Renal cortex interstitium (tissue), 11 donors: ENCODE data around the gene PODN. TPM values are rescaled to one million over a fixed set of nuclear protein-coding genes. Genes with fewer than 3 reads are reported as not detected.

Source experiments
- DNase-seq, 11 donors: peaks; one replicate each; pipeline ENCODE4 v3.0.0-alpha.2; 2013; ENCODE audit warnings: low read depth in 9 of 11, low spot score in 4 of 11; ENCODE audit errors: extremely low read depth in 1 of 11
- polyA plus RNA-seq, 3 donors: library from polyadenylated mRNA; unstranded; fragments of 120-200 nt; gene quantifications; one replicate each; pipeline ENCODE4 v1.2.1, GENCODE V29; 2013; ENCODE audit not compliant: insufficient read length in 3 of 3

The PODN gene
- polyA plus RNA-seq, 3 donors = 1.1 to 2.6 (median 2.6) TPM

DNA sequence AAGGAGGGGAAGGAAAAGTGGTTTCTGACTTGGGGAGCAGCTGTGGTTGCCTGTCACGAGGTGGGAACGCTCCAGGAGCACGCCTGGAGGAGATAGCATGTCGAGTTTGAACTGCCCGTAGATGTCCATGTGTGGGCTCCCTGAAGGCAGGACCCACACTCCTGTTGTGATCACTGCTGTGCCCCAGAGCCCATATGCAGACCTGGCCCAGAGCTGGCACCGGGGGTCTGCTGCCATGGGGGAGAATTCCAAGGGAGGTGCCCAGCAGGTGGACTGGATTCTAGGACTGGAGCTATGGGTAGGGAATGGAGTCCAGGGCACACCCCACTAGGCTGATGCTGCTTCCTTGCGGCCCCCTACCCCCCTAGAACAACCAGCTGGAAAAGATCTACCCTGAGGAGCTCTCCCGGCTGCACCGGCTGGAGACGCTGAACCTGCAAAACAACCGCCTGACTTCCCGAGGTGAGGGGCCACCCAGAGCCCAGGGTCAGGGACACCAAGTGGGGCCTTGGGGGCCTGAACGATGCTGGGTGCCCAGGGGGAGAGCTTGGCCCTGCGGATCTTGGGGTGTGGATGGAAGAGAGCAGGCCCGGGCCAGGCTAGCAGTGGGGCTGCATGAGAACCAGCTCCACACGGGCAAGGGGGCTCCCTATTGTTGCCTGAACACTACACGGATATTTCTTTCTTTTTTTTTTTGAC lies 9.3 kb downstream of the PODN start:
- DNase-seq = no peak

DNA sequence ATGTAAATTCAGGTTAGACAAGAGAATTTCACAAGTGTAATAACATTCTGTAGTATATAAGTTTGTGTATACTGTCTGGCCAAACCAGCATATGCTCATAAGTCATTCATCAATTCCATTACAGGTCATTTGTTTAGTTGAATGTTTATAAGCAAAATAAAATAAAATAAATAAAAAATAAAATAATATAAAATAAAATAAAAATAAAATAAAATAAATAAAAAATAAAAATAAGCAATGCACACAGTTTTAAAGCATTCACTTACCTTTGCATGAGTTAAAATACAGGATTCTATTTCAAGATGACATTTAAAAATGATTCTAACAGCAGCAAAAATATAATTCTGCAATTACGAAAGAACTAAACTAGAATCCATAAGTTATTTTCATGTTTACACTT lies 9.9 kb downstream of the PODN start:
- DNase-seq = no peak

DNA sequence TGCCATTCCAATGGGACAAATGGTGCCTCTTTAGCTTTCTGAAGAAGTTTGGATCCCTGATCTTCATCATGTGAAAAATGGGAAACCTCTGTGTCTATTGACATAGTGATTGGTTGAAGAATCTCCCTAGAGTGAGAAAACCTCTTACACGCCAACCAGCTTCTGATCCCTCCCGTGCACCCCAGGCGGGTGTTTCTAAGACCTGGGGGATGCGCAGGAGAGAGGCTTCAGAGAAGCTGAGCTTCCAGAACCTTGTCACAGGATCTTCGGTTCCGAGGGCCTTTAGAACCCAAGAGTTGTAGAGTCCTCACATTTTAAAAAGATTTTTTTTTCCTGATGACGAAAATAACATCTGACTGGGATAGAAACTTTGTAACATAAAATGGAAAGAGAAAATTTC lies 11.3 kb downstream of the PODN start:
- DNase-seq = no peak

DNA sequence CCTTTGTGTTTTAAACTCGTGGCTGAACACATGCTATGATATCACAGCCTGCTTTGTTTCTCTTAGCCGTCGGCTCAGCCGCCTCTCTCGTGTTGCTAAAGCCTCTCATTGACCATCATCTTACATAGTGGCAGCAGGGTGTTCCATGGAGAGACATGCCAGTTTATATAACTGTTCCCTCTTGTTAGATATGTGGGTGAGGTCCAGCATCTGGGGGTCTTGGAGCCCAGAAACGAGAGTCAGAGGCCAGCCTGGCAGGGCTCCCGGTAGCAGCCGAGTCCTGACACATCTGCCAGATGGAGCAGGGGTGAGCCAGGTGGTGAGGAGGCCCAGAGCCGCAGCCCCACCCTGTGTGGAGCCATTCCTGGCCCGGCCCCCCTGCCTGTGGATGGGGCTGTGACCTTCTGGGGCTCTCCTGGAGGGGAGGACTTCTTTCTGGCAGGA lies 11.9 kb downstream of the PODN start:
- DNase-seq = no peak

DNA sequence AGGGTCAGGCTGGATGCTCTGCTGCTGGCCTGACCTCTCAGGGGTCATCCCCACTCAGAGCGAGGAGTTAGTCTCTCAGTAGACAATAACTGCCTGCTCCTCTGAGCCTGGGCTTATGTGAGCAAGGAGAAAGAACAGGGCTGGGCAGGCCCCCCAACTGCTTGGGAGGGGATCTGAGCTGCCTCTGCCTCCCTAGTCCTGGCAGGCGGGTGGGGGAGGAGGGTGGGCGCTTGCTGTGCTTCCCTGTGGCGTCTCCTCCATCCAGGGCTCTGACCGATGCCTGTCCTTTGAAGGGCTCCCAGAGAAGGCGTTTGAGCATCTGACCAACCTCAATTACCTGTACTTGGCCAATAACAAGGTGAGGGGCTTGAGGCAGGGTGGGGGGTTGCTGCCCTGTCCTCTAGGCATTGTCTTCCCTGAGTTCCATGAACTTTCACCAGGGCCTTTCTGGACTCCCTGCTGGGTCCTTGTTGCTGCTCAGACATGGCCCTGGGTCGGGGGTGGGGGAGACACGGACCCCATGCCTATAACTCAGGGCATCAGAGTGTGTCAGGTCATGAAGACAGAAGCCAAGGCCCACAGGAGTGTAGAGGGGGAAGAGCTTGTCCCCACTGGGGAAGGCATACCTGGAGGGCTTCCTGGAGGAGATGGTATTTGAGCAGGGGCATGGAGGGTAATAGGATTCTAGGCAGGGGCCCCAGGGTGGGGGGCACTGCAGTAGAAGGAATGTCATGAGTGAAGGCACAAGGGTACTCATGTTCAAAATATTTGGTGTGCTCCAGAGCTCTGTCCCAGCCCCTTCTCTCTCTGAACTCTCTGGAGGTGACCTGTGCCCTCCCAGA lies 12.5 kb downstream of the PODN start:
- DNase-seq = no peak

DNA sequence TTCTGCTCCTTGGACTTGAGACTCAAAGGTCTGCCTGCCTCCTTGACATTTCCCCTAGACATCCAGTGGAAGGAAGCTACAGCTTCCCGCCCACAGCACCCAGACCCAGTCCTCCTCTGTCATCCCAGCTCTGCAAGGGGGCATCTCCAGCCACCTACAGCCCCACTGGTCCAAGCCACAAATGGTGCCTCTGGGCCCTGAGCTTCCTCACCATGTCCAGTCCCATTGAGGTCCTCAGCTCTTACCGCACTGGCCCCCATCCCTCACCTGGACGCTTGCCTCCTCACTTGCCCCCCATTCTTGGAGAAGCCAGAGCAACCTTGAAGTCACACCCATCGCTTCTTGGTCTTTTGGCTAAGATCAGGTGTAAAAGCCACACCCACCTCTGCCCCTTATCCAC lies 13.2 kb downstream of the PODN start:
- no peak for DNase-seq

DNA sequence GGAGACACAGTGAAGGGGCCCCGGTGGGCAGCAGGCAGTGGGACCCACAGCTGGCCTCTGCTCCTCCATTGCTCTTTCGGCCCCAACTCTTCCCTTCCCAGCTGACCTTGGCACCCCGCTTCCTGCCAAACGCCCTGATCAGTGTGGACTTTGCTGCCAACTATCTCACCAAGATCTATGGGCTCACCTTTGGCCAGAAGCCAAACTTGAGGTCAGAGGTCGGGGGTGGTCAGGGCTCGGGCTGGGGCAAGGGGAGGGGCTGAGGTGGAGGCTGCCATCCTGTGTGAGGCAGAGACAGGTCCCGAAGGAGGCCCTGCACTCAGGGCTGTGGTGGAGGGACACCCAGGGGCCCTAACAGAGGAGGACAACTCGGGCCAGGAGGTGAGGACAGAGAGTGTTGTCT lies 13.7 kb downstream of the PODN start:
- no peak for DNase-seq

DNA sequence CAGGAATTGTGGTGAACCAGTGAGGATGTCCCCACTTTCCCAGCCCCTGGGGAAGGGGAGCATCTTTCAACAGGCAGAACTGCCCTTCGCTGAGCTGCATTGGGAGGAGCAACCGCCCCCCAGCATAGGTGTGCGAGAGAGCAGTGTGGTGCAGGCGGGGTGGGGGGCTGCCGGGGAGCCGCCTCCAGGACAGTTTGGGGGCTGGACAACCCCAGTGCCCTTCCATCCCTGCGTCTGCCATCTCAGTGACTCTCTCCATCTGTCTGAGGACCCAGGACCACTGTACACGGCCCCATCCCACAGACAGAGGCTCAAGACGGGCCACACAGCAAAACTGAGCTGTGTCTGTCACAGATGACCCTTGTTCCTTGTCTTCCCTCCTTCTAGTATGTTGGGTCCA lies 14.2 kb downstream of the PODN start:
- DNase-seq = no peak

DNA sequence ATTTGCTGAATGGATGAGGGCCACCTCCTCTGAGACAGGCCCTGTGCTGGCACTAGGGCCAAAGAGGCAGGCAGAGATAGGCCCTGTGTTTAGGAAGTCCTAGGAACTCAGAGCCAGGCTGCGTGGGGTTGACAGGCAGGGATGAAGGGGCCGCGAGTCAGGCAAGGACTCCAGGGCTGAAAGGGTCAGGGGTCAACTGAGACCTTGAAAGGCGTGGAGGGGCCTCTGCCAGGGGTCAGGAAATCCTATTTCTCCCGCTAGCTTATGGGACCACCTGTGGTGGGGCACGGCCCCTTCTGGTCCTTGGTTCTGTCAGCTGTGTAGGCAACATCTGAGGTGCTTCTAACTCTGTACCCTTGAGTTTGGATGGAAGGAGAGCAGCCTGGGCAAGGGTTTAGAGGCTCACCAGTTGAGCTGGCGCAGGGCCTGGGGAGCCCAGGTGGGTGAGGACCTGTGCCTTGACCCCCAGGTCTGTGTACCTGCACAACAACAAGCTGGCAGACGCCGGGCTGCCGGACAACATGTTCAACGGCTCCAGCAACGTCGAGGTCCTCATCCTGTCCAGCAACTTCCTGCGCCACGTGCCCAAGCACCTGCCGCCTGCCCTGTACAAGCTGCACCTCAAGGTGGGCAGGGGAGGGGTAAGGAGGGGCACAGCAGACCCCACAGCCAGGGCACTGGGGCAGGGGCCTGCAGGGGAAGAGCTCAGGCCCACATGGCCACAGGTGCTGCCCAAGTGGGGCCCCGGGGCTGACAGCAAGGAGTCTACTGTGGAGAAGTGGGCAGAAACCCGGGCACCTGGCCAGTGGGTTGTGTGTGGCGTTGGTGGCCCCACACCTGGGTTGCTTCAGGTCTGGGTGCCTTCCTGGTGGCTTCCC lies 14.9 kb downstream of the PODN start:
- no peak for DNase-seq

DNA sequence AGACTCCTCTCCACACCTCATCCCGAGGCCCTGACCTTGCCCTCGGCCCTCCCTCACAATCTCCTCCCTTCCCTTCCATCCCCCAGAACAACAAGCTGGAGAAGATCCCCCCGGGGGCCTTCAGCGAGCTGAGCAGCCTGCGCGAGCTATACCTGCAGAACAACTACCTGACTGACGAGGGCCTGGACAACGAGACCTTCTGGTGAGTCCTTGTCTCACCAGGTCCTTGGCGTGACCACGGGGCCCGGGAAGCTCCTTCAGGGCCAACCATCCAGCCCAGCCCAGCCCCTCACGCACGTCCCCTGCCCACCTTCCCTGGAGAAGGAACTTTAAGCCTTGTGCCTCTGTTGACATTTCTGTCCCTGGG lies 15.6 kb downstream of the PODN start:
- DNase-seq = no peak

DNA sequence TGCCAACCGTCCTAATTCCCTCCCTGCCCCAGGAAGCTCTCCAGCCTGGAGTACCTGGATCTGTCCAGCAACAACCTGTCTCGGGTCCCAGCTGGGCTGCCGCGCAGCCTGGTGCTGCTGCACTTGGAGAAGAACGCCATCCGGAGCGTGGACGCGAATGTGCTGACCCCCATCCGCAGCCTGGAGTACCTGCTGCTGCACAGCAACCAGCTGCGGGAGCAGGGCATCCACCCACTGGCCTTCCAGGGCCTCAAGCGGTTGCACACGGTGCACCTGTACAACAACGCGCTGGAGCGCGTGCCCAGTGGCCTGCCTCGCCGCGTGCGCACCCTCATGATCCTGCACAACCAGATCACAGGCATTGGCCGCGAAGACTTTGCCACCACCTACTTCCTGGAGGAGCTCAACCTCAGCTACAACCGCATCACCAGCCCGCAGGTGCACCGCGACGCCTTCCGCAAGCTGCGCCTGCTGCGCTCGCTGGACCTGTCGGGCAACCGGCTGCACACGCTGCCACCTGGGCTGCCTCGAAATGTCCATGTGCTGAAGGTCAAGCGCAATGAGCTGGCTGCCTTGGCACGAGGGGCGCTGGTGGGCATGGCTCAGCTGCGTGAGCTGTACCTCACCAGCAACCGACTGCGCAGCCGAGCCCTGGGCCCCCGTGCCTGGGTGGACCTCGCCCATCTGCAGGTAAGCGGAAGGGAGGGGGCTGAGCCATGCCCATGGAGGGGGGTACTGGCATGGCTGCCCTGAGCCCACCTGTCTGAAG lies 16.5 kb downstream of the PODN start:
- DNase-seq = no peak

DNA sequence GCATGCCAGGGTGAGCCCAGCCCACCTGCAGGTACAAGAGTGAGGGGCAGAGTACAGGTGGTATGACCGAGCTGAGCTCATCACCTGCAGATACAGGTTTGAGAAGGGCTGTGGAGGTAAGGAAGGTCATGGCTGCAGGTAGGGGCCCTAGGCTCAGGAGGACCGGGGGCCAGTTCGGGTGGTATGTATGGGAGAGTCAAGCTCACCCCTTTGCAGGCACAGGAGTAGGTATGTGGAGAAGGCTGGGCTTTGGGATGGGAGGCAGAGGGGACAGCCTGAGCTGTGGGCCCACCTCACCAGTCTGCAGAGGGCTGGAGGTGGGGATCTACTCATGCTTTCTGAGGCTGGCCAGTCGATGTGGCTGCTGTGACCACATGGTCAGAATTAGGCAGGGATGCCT lies 17.2 kb downstream of the PODN start:
- no peak for DNase-seq

DNA sequence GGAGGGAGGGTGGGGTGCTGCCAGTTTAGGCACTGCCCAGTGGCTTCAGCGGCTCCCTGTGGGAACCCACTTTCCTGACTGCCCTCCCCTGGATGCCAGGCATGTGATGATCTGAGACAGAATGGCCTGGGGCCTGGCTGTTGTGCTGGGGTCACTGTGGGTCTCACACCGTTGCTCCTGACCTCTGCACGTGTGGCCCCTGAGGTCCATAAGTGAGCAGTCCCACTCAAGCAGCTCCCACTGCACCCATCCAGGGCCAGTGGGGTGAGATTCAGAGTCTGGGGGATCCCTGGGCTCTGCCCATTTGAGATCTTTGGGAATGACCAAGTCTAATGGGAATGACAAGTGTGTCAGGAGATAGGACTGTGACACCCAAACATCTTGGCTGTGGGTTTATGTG lies 18.0 kb downstream of the PODN start:
- no peak for DNase-seq

DNA sequence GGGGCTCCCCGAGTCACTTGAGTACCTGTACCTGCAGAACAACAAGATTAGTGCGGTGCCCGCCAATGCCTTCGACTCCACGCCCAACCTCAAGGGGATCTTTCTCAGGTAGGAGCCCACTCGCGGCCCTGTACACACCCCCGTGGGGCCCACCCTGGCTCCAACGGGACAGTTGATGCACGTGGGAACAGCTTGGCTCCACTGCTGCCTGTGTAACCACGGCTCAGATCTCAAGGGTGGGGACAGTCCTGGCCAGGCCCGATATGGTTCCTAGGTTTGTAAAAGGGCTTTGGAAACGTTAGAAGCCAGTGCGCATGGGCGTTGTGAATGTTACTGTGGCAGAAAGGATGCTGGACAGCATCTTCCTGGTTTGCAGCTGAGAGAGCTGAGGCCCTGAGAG lies 18.8 kb downstream of the PODN start:
- DNase-seq = no peak

DNA sequence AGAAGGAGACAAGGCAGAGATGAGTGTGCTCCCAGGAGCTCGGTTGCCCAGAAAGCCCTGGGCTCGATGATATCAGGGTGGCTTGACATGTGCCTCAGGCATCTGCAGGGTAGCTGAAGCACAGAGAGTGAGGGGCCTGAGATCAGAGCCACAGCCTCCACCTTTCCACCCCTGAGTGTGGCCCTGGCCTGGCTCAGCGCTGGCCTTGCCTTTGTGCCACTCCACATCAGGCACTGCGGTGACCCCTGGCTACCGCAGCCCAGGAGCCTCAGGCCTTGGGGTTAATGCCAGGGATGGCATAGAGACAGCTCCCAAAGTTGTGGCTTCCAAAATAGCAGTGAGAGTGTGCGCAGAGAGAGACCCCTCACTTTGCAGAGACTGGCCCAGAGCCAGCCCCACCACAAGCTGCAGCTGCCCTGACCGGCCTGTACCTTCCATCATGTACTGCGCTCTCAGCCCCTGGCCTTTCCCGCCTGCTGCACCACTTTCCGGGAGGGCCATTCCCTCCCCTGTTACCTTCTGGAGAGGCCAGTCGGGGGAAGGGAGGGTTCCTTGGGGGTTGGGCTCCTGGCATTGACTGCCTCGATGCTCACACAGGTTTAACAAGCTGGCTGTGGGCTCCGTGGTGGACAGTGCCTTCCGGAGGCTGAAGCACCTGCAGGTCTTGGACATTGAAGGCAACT lies 19.5 kb downstream of the PODN start:
- DNase-seq = no peak

DNA sequence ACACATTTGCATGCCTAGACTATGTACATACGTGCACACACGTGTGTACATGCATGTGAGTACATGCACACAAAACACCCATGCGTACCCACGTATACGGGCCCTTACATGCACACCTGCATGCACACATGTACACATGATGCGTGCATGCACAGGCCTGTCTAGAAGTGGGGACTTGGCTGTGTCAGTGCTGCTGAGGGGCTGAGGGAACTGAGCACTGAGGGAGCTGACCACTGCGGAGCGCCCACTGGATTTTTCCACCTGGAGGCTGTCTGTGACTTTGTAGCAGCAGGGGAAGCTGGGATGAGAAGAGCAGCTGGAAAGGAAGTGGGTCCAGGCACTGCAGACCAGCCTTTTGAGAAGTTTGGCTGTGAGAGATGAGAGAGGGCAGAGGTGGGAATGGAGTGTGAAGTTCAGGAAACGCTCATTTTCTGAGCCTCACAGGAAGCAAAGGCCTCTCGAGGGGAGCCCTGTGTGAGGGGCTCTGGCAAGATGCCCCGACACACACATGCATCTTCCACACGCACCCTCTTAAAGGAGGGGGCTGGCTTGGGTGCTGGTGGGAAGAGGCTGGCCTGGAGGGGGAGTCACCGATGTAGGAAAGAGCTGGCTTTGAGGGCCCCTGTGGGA lies 20.9 kb downstream of the PODN start:
- DNase-seq = no peak

DNA sequence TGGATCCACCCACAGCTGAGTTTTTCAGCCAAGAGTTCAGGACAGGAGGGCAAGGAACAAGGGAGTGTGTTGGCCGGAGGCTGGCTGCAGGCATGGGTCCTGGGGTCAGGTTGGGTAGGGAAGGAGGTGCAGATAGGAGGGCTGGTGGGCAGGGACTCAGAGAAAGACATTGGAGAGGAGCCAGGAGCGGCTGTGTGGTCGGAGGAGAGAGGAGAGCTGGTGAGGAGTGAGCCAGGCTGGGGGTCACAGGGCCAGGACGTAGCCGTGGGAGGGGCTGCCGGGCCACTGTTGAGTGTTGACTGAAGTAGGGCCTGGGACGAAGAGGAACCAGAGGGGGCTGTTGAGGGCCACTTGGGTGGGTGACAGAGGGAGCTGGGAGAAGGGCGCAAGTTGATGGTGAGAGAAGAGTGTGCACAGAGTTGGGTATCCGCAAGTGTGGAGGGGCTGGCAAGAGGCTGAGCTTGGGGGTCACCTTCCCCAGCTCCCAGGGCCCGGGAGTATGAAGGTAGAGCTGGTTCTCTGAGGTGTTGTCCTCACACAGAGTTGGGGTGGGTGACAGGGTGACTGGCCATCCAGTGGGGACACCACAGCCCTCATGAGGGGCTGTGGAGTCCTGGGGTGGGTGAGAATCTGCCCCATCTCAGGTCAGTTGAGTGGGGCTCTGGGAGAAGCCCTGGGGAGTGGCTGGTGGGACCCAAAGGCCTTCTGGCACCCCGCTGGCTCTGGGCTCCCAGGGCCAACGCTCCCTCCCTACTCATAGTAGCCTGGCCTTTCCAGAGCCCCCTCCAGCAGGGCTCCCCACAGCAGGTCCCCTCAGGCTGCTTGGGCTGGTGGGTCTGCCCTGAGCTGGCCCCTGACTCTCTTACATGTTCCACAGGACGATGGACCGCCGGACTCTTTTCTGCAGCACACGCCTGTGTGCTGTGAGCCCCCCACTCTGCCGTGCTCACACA lies 21.9 kb downstream of the PODN start:
- no peak for DNase-seq
